Embryonic facial prominence (tissue), 1 donor: ENCODE measurements around the gene LAMA1.
A peak's percentile ranks its signal among the peaks of the same experiment; 100 is the strongest.
"Not testable (repeated sequence)": the region's sequence is repeated elsewhere in the genome, so short reads cannot be mapped to it uniquely, and the experiment has no call there.

Experiments
- DNase-seq: peaks from one replicate; pipeline ENCODE4 v3.0.0-alpha.2; 2016; ENCODE audit errors: extremely low spot score

Gene LAMA1

DNA sequence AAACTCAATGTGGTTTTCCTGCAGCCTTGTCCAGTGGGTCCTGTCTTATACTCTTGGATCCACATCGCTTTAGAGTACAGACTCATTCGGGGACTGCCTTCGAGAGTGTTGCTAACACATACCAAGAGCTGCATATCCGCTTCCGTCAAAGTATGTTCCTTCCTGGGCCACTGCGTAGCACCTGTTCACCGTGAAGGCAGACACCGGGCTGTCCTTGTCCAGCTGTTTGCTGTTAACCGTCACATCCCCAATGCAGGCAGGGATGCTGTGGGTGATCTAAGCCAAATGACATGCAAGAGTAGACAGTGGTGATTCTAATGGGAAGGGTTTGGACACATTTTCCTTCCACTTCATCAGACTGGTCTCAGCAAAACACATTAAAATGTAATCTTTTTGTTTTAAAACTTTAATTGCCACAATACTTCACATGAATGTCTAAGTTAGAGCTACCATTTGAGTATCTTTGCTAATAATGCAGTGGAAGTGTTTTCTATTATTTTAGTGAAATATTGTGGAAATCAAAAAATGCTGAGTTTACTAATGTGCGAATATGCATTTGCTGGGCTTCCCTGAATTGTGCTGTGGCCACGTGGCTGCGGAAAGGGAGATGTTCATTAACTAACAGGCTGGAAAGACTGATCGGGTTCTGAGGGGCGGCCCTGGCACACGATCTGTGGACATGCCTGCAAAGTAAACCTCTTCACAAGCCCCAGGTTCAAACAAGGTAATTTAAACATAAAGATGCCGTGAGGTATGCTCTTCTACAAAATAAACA is 169.1 kb downstream of the LAMA1 start:
- DNase-seq: no peak

DNA sequence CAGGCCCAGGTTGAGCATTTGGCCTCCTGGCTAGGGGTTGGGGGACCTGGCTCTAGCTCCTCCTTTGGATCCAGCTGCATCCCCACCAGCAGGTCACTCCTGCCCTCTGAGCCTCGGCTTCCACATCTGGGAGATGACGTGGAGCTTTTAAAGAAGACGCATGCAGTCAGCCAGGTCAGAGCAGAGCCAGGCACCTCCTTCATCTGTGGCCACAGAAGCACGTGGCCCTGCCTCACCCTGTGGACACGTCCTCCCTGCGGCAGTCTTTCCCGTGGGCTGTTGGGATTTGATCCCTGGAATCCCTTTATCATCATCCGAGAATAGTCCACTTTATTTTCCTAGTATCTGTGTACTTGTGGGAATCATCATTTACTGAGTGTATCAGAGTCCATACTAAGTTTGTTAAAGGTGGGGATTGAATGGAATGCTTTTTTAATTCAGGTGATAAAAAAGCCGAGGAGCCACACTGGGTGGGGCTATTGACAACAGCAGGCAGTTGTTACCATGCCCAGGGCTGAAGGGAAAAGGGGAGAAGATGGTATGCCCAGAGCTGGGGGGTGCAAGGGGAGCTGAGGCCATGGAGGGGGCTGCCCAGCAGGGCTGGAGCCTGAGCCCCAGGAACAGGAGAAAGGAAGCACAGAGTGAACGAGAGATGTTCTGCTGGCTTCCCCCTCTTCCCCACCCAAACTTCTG is 170.1 kb downstream of the LAMA1 start:
- DNase-seq: no peak

DNA sequence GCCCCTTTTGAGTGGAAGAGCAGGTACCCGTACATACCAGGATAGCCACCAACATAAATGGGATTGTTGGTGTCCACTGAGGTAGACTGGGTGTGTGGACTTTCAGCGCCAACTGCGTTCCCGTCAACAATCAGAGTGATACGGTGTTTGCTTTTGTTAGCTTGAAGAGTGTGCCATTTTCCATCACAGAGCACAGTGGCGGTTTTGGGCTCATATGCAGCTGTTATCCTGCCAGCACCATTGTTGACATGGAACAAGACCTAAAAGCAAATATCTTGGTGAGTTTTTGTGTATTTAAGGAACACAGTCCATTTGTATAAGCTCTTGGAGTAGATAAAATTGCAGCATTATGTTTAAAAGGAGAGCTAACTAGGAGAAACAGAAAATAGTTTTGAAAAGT is 174.5 kb downstream of the LAMA1 start:
- DNase-seq: no peak

DNA sequence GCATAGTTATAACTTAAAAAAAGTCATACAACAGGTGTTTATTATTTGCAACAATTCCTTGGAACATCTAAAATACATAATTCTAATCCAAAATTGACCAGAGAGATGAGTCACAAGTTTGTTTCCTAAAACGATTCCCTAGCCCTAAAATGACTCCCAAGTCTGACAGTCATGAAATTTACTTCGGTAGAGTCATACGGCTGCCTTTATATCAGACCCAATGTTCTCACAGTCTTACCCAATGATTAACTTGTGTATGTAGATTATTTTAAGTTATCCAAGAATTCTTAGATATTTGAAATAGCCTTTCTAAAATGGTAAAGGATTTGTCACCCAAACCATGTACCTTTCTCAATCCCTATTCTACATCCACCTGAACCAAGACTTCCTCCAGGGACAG is 174.9 kb downstream of the LAMA1 start:
- DNase-seq: no peak

DNA sequence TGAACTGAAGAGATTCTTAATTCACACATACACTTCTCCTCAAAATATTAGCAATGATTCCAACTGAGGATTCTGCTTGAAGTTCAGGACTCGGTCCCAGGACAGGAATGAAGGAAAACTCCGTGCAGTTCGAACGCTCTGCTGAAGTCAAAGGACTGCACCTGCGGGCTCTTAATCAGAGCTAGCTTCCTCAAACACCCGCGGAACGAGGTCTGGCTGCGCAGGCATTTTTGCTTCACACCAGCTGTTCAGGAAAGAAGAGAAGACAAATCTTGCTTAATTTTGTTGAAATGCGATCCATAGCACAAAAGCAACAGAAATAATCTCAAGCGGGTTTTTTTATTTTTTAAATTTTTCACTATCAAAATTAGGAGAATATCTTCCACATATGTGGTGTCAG is 175.6 kb downstream of the LAMA1 start:
- DNase-seq: no peak

DNA sequence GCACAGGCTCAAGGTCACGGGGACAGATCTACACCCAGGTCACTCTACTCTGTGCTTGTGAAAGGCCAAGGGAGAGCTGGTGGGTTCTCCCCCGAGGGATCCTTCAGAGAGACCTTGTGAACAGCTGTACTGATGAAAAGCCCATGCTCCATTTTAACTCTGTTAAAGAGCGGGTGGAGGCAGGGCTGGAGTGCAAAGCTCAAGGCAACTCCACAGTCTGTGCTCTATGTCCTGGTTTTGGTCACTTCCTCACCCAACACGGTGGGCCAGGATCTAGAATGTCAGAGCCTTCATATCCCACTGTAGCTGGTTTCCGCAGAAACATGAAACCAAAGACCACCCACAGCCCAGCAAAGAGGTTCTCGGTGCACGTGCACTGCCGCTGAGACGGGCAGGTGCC is 177.1 kb downstream of the LAMA1 start:
- DNase-seq: no peak

DNA sequence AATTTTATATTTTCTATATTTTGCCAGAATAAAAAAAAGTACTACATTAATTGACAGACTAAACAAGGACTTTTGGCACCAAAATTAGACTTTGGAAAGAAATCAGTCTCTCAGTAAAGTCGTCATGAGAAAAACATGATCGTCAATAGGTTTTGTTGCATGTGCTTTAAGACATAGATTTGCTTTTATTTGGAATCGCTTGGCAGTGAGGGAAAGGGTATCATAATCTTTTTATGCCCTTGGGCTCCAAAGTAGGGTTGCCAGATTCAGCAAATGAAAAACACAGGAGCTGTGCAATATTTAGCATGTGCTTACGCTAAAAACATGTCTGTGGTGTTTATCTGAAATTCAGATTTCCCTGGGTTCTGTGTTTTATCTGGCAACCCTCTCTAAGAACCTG is 177.6 kb downstream of the LAMA1 start:
- DNase-seq: peak; percentile 45

DNA sequence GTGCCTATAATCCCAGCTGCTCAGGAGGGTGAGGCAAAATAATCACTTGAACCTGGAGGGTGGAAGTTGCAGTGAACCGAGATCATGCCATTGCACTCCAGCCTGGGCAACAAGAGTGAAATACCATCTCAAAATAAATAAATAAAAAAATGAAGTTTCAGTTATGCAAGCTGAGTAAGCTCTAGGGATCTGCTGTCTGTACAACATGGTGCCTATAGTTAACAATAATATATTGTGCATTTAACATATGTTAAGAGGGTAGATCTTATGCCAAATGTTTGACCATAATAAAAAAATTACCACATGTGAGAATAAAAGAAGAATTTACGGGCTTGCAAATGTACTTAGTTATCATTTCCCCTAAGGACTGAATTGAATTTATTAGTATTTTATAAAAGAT is 179.2 kb downstream of the LAMA1 start:
- not testable (repeated sequence) for DNase-seq

DNA sequence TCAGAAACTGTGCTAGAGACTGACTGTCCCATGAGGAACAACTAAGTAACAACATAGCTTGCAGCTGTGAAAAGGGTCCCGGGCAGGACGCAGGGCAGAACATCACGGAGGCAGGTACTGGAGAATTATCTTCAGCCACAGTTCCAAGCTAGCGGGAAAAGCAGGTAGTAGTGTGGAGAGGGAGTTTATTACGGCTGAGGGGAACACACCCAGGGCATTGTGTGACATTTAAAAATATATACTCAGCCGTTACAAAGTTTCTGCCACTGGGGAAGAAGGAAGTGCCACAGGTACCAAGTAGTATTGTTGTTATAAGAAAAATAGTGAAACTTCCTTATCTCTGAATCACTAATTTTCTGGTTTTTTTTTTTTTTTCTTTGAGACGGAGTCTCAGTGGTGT is 179.6 kb downstream of the LAMA1 start:
- DNase-seq: no peak

DNA sequence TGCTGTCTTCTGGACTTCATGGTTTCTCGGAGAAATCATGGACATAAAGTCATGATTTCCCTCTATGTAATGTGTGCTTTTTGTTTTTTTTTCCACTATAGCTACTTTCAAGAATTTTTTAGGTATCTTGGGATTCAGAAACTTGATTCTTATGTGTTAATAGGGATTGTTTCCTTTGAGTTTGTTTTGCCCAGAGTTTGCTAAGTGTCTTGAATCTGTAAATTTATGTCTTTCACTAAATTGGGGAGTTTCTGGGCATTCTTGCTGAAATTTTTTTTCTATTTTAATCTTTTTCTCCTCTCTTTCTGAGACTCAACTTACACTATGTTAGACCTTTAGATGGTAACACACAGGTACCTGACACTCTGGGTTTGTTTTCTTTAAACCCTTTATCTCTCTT is 182.7 kb downstream of the LAMA1 start:
- no peak for DNase-seq

DNA sequence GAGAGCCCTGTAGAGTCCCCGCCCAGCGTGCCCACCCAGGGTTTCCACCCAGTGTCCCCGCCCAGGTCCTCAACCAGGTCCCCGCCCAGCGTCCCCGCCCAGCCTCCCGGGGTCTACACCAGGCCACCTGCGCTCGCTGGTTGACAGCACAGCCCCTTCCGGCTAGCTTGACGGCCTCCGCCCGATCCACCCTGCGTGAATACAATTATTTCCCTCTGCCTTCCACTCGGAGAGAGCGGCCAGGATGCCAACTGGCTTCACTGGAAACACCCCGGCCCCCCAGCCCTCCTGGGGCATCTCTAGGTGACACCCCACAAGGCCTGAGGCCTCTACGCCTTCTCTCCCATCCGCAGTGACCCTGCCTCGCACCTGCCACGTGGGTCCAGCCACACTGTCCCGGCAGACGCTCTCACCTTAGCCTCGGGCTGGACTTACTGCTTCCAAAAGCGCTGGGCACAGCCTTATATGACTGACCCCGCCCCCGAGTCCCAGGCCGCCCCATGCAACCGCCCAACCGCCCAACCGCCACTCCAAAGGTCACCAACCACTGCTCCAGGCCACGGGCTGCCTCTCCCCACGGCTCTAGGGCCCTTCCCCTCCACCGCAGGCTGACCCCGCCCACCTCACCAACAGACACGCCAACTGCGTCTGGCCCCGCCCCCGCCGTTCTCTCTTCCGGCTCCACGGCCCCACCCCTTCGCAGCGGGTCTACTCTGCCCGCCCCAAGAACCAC is 188.1 kb downstream of the LAMA1 start:
- no peak for DNase-seq

DNA sequence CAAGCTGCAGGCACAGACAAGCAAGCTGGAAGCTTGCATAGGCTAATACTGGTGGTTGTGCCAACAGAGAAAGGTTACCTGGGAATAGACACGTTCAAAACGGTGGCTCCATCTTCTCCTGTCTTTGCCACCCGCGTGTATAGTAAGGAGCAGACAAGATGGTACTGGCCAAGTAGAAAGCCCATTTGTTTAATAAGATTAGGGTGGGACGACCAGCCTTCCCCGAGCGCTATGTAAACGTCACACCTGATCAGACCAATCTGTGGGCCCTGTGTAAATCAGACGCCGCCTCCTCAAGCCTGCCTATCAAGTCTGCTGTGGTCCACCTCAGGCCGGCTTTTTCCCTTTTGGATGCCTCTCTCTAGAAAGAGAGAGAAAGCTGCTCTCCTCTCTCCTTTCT is 189.2 kb downstream of the LAMA1 start:
- no peak for DNase-seq

DNA sequence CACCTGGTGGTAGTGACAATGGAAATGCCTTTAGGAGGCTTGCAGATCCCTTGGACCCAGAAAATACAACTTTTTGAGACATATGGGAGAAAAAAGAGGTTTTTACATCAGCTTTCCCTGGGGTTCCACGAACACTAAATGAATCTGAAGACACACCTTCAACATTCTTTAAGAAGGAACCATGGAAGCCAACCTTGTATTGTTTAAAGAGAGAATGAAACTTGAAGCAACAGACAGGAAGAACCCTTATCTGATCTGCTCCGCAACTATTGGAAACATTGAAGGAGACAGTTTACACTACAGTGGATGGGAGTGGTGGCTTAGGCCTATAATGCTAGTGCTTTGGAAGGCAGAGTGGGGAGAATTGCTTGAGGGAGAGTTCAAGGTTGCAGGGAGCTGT is 190.4 kb downstream of the LAMA1 start:
- DNase-seq: no peak

DNA sequence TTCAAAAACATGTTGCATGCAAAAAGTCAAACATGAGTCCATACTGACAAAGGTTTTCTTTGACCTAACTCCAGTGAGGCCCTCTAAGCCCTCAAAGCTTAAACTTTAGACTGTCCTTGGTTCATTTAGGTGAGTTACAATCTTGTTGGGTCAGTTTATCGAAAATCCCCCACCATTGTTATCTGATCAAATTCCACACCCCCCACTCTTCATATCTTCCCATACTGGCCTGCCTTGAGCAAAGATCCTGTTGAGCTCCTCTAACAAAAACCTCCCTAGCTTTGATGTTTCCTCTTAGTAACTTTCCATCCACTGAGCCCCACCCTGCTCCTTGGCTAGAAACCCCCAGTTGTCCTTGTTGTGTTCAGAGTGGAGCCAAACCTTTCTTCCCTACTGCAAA is 194.4 kb downstream of the LAMA1 start:
- no peak for DNase-seq

DNA sequence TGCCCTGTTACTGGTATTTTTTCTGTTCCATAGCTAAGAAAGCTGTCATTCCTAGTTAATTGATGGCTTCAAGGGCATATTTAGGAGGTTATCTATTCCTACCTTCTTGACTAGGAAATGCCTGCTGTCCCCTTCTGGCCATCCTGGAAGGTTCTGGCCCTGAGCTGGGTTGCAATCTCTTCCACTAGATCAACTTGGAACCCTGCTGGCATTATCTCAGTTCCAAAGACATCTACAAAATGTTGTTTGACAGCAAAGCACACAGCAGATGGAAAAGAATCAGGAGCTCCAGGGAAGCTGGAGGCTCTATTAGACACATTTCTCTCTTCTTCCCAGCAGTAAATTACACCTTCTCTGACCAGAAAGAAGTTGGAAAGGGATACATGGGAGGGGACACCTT is 196.0 kb downstream of the LAMA1 start:
- no peak for DNase-seq

DNA sequence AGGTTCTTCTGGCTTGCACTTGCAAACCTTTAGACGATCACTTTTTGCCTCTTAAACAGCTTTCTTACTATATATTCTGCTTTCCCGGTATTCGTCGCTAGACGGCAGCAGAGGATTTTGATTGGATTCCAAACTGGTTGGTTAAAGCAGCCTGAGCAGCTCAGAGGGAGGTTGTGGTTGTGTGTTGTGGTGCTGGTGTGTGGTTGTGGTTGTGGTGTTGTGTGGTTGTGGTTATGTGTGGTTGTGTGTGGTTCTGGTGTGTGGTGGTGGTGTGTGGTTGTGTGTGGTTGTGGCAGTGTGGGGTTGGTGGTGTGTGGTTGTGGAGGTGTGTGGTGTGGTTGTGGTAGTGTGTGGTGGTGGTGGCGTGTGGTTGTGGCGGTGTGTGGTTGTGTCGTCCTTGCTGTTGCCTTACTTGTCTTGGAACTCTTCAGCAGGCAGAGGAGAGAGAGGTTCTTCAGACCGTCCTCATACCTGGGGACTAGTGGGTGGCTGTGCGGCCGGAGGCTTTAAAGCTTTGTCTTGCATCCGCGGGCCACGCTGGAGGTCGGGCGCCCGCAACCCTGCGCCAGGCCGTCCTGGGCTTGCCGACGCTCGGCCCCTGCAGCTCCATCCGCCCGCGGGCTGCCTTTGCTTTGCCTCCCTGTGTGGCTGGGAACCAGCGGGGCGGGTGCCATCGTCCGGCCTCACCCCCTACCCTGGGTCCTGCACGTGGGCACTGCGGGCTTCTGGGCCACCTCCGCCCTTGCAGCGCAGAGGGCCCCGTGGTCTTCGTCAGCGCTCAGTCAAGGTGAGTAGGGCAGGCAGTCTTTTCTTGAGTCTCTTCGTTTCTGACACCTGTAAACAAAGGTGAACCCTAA is 197.3 kb downstream of the LAMA1 start:
- no peak for DNase-seq

DNA sequence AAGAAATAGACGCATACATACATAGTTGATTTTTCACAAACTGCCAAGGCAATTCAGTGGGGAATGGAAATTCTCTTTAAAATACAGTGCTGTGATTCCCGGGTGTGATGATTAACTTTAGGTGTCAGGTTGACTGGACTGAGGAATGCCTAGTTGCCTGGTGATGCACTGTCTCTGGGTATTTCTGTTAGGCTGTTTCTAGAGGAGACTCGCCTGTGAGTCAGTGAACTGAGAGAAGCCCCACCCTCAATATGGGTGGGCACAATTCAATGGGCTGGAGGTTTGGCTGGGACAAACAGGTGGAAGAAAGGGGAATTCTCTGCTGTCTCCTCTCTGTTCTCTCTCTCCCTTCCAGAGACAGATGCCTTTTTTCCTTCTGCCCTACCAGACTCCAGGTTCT is 200.5 kb downstream of the LAMA1 start:
- no peak for DNase-seq

DNA sequence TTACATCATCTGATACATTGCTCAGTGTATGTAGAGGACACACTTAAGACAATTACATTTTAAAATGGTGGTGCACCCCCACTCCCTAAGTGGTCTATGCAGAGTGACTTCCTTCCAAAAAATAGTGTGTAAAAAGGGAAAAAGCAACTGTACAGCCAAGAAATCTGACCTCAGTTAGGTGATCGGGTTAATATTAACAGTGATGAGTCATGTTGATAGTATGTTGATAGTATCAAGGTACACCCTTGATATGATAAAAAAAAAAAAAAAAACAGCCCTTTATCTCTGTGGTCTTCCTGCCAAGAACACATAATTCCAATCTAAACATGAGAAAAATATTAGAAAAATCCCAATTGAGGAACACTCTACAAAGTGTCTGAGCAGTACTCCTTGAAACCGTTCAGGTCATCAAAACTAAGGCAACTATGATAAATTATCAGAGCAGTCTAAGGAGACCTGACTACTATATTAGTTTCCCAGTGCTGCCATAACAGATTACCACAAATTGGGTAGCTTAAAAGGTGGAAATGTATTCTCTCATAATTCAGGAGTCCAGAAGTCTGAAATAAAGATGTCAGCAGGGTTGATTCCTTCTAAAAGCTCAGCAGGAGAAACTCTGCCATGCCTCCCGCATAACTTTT is 216.2 kb downstream of the LAMA1 start:
- no peak for DNase-seq

DNA sequence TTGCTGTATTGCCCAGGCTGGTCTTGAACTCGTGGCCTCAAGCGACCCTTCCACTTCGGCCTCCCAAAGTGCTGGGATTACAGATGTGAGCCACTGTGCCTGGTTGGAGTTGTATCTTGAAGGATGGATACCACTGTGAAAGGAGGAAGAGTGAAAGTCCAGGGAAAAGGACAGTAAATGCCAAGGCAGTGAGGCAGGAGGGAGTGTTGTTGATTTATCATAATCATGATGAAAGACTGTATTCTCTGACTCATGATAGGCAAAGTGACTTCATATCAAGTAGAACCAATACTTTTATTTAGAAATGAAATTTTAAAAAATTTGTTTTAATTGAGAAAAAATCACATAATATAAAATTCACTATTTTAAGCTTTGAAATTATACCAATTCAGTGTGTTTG is 225.8 kb downstream of the LAMA1 start:
- DNase-seq: no peak
